NT2/D1 (cell line): Measurements from ENCODE around the gene NFKBIE.

Source experiments
- YY1 ChIP-seq: IDR thresholded peaks from 2 replicates; pipeline ENCODE4 v1.6.1; 2011; ENCODE audit not compliant: insufficient read length, insufficient read depth
- ZNF274 ChIP-seq: IDR thresholded peaks from 2 replicates; pipeline ENCODE4 v1.6.1; 2011; ENCODE audit warnings: mild to moderate bottlenecking, low read depth, low read length

DNA sequence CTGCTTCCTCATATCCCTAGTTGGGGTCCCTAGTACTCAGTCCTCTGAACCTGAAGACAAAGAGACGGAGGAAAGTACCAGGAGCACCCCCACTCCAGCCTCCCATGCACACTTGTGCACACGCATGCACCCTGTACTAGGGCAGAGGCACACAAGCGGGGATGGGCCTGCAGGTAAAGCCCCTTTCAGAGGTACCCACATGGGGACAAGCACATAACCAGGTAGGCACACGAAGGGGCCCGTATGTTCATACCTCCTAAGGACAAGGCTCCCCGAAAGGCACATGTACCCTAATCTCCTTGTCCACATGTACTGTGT is 6.0 kb upstream of the NFKBIE start:
- TF ChIP-seq ZNF274 (no peak), YY1 (no peak)
